NCI-H446 (cell line): Measurements from ENCODE around the gene SPAG16.
"Not testable (repeated sequence)": the region's sequence is repeated elsewhere in the genome, so short reads cannot be mapped to it uniquely, and the experiment has no call there.

Source experiments
- DNase-seq, 2 experiments: peaks; one replicate each; lab custom pipeline; 2025; lab: John Stamatoyannopoulos, UW

Gene SPAG16

DNA sequence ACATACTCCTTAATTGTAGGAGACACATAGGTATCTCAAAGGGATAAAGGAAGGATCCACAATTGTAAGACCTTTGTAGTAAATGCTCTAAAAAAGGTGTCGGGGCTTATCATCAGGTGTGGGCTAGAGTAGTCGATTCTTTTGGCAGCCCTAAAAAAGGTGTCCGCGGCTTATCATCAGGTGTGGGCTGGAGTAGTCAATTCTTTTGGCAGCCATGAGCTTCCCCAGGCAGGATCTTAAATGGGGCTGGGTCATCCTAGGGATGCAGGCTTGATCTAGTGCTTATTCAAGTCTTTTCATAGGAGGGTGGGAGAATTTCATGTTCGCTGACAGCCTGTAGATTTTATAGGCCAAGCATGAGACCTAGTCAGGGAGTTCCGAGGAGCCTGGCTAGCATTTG lies 720.2 kb downstream of the SPAG16 start:
- no peak for DNase-seq

DNA sequence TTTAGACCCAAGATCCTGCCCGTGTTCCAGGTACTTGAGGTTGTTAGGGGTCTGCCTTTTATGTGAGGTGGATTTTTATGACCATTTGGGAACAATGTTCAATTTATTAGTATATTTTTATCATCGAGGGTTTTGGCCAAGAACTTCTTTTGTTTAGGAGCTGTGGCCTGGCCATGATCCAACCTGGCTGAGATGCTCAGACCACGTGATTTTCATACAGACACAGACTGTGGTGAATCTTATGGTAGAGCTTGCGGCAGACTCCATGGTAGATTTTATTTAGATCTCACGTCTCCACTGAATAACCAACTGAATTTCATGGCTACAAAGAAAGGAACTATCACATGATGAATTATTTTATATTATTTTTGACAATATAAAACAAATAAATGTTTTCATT lies 721.1 kb downstream of the SPAG16 start:
- peak in 1 of 2 experiments; percentile 24 for DNase-seq

DNA sequence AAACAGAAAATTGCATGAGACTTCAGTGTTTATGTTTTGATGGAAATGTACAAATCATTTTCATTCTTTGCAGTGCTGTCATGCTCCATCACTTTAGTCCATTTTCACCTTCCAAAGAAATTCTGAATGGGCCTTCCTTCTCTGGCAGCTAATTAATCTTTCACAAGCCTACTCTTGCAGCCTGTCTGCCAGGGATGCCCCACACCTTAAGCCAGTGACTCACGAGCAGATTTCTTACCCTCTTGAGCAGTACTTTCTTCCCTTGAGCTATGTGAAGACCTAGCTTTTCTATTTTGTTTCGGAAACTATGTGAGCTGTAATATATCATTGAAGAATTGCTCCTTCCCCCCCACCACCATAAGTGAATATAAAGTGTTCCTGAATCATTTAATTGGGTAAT lies 722.3 kb downstream of the SPAG16 start:
- DNase-seq: no peak

DNA sequence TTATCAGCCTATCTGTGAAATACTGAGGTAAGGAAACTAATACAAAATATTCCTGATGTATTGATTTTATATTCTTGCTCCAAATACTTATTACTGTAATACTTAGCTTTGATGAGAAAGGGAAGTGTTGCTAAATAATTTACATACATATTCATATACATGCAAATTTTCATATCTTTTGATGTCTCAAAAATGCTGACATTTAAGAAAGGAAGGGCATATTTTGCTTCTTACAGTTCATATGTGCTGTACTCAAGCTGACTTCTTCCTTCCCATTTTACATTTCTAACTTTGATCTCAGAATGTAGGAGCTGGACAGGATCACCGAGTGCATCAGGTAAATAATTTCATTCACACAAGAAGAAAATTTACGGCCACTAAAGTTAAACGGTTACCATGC lies 727.4 kb downstream of the SPAG16 start:
- DNase-seq: no peak

DNA sequence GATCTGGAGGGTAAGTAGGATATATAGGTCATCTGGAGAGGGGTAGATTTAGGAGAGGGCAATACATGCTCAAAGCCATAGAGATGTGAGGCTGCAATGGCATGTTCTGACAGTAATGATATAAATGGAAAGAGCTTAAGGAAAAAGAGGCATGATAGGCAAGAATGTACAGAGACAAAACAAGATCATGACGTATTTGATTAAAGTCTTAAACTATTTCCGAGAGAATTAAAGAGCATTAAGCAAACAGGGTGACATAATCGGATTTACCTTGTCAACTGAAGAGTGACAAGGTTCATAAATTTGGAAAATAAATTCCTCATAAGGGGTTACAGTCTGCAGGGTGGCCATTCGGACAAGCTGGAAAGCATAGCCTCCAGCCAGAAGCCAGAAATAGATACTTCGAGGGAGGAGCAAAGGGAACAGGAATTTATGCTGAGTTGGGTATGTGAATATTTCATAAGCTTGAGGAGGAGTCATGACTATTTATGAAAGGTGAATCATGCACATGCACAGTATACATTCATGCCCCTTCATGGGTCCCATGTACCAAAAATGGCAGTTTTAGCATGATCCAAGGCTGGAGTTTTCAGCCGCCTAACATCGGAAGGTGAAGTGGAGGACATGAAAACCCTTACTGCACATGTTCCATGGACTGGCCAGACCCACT lies 730.4 kb downstream of the SPAG16 start:
- DNase-seq: no peak

DNA sequence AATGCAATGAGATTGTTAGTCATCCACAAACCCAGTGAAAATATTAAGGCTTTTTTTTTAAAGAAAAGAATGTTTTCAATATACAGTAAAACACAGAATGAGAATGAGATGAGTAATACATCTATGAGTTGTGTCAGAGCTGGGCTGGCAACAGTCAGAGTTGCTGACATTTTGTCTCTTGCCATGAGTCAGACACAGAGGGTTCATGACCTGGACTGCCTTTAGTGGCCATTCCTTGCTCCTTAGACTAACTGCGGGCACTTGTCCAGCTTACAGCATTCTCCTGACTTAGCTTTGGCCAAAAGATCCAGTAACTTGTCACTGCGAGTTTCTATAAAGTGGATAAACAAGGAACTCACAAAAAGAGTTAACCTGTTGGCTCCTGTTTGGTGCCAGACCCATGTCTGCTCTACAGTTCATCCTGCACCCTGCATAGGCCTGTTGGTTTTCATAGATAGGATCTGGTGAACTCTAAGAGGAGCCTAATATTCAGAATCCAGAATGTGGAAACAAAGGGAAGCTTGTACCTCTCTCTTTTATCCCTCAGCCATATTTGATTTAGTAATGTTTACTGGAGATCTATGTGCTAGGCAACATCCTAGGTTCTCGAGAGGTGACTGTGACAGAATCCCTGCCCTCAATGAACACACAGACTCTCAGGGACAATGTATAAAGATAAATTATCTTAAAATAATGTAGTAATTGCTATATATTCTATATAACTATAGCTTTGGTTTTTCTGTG lies 735.1 kb downstream of the SPAG16 start:
- no peak for DNase-seq

DNA sequence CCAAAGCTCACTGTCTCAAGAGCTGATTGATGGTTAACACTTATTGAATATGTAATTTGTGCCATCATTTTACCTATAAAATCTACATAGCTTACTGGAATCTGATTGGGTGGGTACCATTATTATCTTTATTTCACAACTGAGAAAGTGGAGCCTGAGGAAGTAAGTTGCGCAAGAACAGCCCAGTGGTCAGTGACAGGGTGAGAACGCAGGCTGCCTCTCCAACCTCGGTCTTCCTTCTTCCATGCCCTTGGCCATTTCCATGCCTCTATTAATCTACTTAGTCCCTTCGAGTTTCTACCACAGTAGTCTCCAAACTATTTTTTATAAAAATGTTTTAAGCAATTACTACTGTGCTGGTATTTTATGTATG lies 735.7 kb downstream of the SPAG16 start:
- DNase-seq: no peak

DNA sequence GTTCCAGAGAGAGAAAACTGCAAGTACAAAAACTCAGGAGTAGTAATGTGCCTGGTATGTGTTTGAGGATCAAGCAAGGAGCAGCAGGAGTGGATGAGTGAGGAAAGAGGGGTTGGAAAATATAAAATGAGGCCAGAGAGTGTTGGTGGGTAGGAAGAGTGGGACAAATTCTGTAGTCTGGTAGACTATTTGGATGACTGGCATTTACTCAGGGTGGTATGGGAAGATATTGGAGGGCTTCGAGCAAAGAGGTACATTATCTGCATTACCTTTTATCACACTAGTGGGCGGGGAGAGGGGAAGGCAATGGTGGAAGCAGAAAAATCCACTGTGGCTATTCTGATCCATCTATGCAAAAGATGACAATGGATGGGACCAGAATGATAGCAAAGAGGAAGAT lies 744.9 kb downstream of the SPAG16 start:
- no peak for DNase-seq

DNA sequence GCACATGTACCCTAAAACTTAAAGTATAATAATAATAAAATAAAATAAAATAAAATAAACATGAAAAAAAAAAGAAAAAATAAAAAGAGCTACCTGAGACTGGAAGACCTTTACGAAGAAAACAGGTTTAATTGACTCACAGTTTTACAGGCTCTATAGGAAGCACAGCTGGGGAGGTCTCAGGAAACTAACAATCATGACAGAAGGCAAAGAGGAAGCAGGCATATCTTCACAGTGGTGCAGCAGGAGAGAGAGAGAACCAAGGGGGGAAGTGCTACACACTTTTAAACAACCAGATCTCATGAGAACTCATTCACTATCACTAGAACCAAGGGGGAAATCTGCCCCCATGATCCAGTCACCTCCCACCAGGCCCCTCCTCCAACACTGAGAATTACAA lies 747.3 kb downstream of the SPAG16 start:
- DNase-seq: no peak

DNA sequence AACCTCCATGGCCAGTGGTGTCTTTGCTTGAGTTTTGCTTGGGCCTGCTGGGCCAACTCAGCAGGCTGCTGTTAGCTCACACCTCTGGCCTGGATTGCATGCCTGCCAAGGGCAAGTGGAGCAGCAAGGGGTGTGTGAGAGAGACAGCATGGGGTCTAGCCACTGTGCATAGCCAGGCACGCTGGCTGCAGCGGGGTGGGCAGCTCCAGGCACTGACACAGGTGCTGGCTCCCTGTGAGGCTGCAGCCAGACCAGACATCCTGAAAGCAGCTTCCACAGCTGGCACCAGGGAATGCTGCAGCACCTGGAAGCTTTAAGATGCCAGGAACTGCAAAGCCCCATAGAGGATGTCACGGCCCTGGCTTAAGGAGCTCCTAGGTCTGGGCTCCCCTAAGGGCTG lies 750.2 kb downstream of the SPAG16 start:
- no peak for DNase-seq

DNA sequence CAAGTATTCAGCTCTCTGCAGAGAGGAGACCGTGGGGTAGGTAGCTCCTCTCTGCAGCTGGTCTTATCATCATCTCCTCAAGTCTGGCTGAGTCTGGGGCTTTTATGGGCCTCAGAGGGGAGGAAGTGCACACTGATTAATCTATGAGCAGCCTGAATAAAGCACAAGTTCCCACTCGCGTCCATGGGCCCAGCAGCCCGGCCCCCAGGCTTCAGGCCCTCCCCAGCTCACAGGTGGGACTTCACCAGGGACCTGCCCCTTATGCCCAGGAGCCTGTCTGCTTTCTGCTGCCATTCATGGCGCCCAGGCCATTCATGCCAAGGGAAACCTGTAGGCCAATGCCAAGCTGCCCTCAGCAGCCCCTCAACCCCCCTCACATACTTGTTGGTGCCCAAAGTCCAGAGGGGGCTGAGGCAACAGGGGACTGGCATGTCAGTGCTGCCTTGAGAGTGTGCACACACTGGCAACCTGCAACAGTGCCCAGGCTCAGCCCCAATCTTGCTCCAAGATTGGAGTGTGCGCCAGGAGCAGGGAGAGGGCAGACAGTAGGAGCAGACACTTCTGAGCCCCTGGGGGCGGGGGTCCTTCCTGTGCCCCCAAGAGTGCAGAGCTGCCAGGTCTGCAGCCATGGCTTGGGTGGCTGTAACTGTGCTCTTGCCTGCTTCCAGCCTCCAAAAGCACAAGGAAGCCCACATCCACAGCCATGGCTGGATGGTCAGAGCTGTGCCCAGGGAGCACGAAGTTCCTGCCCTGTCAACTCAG lies 751.0 kb downstream of the SPAG16 start:
- DNase-seq: no peak

DNA sequence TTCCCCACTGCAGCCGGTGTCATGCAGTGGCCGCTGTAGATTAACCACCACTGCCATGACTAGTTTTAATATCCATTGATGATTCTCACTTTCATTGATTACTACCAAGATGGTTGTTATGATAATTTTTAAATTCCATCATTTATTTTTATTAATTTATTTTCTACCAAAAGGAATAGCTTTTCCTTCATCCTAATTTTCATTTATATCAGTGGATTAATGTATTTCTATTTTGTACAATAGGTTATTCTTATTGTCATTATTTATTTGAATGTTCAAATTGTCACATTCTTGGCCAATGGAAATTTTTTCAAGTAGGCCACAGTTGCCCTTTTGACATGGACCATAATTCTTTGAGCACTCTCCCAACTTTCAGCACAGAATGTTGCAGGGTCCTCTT lies 751.7 kb downstream of the SPAG16 start:
- DNase-seq: no peak

DNA sequence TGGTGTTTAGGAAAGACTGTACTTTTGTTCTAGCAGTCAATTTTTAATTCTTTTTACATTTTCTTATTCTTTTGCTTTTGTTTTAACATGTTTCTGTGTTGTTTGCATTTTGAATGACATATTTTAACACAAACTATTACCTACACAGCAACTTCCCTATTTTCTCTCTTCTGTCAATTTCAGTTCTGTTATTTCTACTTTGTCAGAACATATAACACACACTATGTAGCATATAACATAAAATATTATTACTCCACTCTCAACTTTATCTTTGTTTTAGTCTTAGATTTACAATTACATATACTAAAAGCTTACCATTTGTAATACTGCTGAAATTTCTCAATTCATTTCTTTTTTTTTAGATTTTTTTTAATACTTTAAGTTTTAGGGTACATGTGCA lies 753.9 kb downstream of the SPAG16 start:
- no peak for DNase-seq

DNA sequence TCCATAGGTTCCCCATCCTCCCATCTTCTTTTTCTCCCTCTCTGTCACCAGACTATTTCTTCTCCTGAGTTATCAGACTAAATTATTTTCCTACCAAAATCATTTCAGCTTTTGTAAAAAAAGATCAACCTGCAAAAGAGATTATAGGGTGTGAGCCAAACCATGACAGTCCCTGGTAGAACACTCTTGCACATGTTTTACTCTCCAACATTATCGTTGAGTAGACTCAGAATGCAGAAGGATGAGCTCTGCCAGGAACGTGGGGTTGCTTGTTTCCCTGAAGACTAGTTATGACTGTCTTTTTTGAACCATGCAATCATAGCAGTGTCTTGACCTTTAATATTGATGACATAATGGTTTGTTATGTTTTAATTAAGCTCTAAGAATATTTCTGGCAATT lies 766.5 kb downstream of the SPAG16 start:
- no peak for DNase-seq

DNA sequence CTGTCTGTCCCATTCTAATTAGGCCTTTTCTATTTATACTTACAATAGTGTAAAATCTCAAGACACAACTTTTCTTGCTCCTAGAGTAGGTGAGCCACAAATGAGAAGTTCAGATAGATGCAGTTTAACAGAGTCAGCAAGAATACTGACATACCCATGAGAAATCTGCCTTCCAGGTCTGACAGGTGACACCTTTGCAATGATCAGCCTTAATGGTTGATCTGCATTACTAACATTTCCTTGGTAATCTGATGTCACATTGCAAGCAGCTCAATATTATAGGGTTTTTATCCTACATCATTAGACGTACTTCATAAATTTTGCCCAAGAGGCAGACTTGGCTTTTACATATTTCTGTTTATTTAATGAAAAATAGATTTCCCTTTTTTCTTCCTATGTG lies 767.3 kb downstream of the SPAG16 start:
- DNase-seq: no peak

DNA sequence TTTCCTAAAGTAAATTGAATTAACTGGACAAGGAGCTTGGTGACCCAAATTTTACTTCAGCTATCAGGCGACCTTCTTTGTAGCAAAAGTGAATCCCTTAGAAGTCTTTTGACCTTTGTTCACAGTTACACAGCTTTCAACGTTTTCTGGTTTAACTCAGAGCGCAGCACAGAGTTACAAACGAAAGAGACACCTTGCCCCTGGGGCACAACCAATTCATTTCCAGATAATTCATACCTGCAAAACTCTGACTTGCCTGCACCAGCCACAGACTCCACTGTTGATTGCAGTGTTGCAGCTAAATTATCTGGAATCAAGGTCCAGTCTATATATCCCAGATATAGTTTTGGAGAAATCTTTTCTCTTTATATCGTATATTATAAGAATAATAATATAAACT lies 768.0 kb downstream of the SPAG16 start:
- DNase-seq: no peak

DNA sequence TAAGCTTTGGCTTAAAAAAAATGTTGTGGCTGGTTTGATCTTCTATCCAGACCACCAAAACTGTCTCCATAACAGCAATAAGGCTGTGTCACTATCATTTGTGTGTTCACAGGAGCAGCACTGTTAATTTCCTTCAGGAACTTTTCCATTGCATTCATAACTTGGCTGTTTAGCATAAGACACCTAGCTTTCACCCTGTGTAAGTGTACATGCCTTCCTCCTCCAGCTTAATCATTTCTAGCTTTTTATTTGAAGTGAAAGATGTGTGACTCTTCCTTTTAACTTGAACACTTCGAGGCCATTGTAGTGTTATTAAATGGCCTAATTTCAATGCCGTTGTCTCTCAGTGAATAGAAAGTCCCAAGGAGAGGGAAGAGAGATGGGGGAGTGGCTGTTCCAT lies 773.7 kb downstream of the SPAG16 start:
- DNase-seq: no peak

DNA sequence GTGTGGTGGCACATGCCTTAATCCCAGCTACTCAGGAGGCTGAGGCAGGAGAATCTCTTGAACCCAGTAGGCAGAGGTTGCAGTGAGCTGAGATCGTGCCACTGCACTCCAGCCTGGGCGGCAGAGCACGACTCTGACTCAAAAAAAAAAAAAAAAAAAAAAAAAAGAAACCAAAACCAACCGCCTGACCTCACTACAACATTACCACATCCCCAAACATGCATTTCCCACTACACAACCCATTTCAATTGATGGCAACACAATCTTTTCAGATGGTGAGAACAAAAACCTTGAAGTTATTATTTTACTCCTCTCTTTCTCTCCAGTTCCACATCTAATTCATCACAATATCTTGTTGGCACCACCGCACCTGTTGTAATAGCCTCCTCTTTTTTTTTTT lies 778.0 kb downstream of the SPAG16 start:
- not testable (repeated sequence) for DNase-seq

DNA sequence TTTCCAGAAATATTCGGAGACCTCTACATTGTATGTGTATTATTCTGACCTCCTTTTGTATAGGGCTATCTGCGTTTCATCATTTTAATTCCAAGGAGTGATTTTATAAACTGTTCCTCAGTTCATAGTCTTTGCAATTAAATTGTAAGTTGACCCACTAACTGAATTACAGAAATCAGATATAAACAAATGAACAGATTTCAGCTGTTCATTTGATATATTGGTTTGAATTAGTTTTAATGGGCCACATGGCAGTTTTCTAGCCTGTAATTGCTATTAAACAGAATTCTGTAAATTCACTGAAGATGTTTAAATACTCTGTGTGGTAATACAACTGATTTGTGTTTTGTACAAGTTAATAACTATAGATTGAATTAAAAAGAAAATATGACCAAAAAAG lies 780.2 kb downstream of the SPAG16 start:
- no peak for DNase-seq

DNA sequence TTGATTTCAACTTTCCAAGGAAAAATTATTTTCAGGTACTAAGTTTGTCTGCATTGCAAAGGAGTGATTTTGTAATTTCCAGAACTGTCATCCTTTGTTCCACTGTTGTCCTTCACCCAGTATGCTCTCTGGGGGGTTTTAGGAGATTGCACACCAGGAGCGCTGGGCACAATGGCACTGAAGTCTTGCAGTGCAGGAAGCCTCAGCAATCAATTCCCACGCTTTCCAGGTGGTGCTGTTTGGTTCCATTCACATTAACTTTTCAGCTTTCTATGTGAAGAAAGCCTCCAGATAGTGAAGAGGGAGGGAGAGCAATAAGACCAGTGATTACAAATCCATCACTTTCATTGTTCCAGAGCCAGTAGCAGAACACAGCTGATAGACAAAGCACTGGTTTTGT lies 782.6 kb downstream of the SPAG16 start:
- no peak for DNase-seq

DNA sequence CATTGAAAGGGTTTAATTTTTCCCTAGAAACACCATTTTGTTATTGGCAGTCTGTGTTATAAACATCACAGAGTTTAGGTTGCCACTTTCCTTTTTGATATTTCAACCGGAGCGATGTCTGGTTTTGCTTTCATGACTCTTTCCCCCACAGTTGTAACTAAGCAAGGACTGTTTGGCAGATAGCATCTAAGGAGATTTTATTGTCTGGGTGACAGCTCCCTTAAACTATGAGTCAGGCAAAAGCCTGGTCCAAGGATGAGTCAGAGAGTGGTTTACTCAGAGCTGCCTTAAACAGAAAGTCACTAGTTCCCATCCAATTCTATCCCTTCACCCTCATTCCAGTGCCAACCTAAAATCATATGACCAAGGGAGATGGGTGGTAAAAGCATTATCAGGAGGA lies 785.0 kb downstream of the SPAG16 start:
- DNase-seq: peak; percentile 61 to 86

DNA sequence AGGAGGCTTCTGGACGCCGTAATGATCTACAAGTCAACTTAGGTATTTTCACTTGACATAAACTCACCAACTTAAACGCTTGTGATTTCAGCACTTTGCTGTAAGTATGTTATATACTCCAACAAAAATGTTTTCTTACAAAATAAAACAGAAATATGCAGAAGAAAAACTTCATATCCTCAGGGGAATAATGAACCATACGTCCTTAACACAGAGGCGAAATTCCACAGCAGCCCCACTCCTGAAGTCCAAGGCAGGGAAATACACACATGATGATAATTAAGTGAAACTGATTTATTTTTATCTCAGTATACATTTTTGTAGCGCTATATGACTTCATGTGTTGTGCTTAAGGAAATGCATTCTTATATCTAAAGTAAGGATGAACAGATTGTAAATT lies 791.2 kb downstream of the SPAG16 start:
- DNase-seq: no peak

DNA sequence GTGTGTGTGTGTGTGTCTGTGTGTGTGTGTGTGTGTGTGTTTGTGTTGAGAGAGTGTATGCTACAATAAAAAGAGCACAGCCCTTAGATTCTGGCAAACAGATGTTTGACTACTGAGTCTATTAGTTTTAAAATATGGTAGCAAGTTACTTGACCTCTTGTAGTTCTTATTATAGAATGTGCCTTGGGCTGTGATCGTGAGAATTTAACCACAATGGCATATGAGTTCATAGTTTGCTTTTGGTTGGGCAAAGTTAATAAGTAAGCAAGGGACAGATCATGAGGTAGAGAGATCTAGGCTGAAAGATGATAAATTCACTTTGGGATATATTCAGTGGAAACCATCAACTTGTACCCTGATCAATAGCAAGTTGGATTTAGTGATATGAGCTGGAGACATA lies 792.3 kb downstream of the SPAG16 start:
- no peak for DNase-seq
